Measurements from ENCODE around the gene MYBPHL.

MYBPHL gene

GRCh38 chr1:109263597-109264378, 43.0 kb downstream of the MYBPHL start:
- DNase-seq, result peak; percentile 64

GRCh38 chr1:109263234-109263596, 43.6 kb downstream of the MYBPHL start:
- no peak for DNase-seq

- DNase-seq, result no peak
Observed at GRCh38 chr1:109262231-109263055, 44.4 kb downstream of the MYBPHL start.

- no peak for DNase-seq
Observed at GRCh38 chr1:109261578-109261977, 45.2 kb downstream of the MYBPHL start.

- no peak for DNase-seq
Observed at GRCh38 chr1:109261006-109261405, 45.8 kb downstream of the MYBPHL start.

- DNase-seq, result no peak
Observed at GRCh38 chr1:109259674-109260557, 46.9 kb downstream of the MYBPHL start.

GRCh38 chr1:109258481-109259466, 48.0 kb downstream of the MYBPHL start:
- DNase-seq, result no peak

- no peak for DNase-seq
Observed at GRCh38 chr1:109257682-109258421, 49.0 kb downstream of the MYBPHL start.

- DNase-seq, result no peak
Observed at GRCh38 chr1:109256971-109257681, 49.7 kb downstream of the MYBPHL start.

- DNase-seq, result no peak
Observed at GRCh38 chr1:109256085-109256484, 50.7 kb downstream of the MYBPHL start.

- DNase-seq, result no peak
Observed at GRCh38 chr1:109255678-109256077, 51.1 kb downstream of the MYBPHL start.

GRCh38 chr1:109255097-109255651, 51.6 kb downstream of the MYBPHL start:
- DNase-seq, result no peak

GRCh38 chr1:109254621-109255096, 52.2 kb downstream of the MYBPHL start:
- DNase-seq, result no peak

GRCh38 chr1:109253803-109254620, 52.8 kb downstream of the MYBPHL start:
- no peak for DNase-seq

GRCh38 chr1:109252893-109253802, 53.7 kb downstream of the MYBPHL start:
- no peak for DNase-seq

GRCh38 chr1:109252167-109252892, 54.5 kb downstream of the MYBPHL start:
- DNase-seq, result no peak

Data from fibroblast of skin of abdomen (primary cell).